ENCODE measurements around the gene AMBP.

The AMBP gene

DNA sequence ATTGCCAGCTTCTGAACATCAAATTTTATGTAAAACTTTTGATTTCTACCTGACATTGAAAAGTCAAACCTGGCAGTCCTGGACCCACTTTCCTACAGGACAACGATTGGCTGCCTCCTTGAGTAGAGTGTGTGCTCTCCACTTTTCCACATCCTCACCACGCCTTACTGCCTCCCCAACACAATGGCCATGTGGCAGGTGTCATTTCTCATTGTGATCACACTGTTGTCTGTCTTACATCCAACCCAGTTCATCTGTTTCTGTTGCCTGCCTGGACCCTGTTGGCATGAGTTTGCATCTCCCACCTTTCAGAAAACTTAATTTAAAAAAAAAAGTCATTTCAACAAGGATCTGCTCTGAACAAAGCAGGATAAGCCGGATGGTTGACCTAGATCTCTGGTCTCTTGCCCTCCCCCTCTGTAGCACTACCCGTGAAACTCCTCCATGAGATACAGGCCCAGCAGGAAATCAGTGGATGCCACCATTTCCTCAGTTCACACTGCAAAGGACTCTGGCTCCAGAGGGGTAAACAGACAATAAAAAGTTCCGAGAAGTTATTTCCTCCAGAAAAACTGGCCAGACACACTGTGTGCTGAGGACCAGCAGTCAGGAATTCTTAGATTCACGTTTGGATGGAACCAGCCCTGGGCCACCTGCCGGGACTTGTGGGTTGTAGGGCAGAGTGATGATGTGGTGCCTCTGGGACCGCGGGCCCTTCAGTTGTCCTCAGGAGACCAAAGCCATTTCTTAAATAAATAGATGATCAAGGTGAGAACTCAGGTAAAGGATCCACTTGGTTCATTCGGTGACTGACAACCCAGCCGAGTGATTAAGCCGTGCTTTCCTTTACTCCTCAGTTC lies 48.6 kb downstream of the AMBP start:
- no peak for DNase-seq

DNA sequence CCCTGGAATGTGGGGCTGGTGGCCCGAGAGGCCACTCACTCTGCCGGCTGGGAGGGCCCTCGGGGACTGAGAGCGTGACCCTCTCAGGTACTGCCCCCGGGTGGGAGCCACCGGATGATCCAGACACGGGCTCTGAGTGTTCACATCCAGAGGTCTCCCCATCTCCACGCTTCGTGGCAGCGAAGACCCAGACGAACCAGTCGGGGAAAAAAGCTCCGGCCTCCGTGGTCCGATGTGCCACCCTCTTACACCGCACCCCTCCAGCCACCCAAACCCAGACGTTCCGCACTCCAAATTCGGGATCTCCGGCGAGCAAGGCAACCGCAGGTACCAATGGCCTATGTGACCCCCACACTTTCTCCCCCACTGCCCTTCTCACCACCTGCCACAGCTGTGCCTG lies 49.5 kb downstream of the AMBP start:
- no peak for DNase-seq

DNA sequence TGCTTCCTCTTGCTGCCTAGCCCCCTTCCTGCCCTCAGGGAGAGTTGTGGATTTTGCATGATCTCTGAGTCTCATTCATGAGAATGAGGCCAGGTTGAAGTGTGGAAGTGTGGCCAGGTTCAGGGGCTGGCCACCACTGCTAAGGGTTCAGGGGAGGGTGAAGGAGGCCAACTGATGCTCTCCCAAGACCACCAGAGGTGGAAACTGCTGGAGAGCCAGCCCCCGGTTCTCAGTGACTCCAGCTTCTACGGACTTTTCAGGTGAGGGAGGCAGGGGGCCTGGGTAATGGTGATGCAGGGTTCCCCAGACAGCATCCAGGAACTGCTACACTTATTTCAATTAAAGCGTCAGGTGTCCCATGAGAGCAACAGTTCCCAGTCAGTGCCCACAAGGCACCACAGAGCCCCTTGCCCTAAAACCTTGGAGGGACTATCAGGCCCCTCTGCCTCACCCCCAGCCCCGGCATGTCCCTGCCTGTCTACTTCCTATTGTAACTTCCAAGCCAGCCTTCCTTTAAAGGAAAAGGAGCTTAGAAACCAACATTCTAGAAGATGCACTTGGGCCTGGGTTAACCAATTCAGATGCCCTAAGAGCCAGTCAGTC lies 50.1 kb downstream of the AMBP start:
- no peak for DNase-seq

DNA sequence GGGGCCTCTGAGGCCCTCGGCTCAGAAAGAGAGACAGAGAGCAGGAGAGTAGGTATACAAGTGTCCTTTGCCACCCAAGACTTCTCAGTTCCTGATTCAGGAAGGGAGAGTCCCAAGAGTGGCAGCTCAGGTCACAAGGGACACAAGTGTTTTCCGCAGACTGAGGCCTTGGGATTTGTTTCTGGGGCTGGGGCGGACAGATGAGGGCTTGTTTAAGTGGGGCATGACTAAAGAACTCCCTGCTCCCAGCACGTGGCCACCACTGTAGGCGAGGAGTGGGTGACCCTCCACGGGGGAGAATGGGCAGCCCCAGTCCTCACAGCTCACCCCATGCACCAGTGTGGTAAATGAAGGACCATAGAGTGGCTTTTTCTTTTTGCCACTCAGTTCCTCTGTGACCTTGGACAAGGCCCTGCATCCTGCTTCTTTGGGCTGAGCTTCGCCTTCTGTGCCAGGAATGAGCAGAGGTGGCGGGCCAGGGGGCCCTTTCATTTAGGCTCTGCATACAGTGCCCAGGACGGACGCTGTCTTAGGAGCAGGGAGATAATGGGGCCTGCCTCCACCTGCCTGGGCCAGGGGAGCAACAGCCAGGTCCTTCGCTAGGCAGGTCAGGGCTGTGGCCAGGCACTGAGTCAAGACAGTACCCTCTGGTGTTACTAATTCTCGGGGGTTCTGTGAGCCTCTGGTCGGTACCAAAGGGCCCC lies 50.8 kb downstream of the AMBP start:
- no peak for DNase-seq

DNA sequence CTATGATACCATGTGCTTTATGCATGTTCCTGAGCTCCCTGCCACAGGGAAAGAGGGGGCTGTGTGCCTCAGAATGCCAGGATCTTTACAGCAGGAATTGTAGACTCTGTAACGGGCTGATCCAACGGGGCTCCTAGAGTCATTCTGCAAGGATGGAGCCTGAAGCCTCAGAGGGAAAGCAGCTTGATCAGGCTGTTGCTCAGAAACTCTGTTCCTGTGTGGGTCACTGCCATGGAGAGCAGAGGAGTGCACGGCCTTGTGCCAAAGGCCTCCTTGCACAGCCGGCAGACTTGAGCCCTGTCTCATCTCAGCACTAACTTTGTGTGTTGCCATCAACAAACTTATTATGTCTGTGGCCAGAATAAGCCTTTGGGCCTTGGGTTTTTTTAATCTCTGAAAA lies 51.8 kb downstream of the AMBP start:
- DNase-seq: no peak

DNA sequence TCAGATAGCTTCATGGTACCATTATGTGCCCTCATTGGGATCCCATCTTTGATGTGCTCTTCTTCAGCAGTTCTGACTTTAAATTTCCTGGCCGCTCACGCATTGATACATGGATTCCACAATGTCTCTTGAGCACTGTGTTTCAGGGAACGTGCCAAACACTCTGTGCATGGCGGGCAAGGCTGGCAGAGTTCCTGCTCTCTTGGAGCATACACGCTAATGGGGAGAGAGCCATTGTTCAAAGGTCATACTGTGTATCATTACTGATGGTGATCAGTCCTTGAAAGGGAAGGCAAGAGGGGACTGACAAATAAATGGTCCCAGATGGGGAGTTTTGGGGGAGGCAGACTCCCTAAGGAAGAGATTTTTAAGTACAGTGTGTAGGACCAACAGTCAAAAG lies 52.3 kb downstream of the AMBP start:
- no peak for DNase-seq

DNA sequence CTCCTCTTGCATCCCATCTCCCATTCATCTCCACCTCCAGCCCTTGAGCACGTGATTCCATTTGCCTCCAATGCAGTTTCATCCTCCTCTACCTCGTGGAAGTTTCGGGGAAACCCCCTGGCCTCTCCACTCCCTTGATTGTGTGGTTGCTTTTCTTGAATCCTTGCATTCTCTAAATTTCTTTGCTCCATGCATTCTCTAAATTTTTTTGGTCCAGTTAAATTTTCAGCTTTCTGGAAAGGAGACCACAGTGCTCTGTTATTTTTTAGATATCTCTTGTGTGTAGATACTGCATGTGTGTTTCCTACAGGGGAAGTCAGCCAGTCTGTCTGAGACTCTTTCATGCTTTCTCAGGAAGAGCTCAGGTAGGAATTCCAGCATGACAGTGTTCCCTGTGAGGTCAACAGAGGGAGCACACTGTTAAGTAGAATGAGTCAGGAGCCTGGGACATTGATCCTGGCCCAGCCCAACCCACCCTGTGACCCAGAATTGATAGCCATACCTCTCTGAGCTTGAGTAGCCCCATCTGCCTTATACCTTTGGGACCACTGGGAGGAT lies 52.8 kb downstream of the AMBP start:
- DNase-seq: no peak

DNA sequence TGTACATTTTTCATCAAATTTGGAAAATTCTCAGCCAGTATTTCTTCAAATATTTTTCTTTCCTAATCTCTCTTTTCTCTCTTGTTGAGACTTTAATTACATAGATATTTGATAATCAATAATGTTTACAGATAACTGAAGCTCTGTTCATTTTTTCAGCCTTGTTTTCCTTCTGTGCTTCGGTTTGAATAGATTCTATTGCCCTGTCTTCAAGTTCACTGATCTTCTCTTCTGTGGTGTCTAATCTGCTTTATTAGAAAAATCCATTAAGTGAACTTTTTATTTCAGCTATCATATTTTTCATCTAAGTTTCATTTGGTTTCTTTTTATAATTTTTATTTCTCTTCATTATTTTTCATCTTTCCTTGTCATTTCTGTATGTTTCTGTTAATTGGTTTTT lies 54.1 kb downstream of the AMBP start:
- no peak for DNase-seq

DNA sequence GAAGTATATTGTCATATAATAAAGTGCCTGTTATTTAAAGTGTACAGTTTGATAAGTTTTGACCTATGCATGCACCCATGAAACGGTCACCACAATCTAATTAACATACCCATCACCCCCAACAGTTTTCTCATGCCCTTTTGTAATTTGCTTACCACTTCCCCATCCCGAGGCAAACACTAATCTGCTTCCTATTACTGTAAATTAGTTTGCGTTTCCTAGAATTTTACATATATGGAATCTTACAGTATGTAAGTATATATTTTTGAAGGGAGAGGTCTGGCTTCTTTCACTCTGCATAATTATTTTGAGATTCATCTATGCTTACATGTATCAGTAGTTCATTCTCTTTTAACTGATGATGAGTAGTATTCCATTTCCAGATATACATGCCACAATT lies 56.5 kb downstream of the AMBP start:
- DNase-seq: no peak

DNA sequence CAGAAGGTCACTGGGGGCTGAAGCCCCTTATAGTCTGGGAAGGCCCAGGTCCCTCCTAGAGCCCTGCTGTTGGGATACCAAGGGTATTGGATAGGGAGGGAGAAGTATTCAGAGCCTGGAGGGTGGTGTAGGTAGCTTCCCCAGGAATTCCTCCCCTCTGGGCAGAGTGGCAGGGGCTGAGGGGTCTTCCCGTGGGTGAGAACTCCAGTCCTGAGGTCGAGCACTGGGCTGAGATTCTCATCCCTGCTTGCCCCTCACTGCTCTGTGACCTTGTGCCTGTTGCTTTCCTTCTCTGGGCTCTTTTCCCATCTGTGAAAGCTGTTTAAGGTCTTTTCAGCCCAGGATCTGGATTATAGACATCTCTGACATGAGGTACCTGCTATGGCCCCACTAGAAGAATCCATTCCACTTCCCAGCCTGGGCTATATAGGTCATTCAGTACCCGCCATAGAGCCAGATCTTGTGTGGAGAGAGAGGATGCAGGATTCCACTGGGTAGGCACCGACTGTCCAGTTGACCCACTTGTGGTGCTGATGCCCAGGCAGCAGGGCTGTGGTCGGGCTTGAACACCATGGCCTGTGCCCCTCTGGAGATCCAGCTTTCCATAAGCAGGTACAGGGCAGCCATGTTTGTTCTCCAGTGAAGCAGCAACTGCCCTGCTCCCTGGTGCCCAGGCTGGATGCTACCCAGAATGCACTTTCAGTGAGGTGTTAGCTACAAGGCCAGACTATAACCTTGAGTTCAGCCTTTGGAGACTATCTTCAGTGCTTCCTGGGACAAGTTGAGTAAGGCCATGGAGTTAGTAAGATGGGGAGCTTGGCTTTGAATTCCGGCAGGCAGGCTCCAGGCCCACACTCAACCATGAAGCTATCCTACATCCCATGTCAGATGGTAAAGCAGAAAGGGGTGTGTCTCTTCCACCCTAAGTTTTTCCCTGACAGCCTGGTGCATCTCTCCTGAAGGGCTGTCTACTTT lies 60.1 kb downstream of the AMBP start:
- DNase-seq: no peak

DNA sequence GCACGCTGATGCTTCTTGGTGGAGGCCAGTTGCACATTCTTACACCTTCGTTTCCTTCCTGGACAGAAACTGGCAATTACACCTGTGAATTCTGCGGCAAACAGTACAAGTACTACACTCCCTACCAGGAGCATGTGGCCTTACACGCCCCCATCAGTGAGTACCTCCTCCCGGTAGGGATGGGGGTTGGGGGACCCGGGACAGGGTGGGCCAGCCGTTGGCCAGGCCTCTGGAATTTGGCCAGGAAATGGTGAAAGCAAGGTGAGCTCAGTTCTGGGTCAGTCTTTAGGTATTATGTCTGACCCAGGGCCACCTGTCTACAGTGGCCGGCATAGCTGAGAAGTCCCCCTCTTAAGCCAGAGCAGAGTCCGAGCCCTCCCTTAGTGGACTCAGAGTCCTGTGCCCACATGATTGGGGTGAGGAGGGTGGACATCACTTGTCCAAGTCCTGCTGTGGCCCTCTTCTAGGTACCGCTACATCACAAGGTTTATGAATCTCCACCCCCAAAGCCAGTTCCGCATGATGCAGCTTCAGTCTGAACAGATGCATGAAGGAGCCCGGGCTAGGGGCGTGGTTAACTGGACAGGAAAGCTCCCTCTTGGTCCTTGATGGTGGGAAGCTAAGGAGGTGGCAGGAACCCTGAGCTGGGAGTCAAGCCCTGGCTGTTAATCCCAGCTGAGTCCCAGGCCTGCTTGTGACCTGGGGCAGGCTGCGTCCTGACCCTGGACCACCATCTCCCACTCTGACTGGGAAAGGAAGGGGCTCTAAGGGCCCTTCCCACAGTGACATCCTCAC lies 61.3 kb downstream of the AMBP start:
- DNase-seq: no peak

DNA sequence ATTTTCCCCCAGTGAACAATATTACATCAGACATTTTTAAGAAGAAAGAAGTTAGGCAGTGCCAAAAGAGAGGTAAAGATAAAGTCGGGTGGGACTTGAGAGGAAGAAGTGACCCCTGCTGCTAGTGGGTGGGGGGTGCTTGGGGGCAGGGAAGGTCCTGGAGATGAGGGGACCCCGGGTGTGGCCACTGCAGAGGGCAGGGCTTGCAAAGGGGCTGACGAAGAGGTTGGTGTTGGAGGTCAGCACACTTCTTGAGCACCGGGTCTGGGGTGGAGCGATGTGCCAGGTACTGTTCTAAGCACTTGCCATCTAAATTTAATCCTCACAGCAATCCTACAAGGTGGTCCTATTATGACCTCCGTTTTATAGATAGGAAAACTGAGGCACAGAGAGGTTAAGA lies 62.0 kb downstream of the AMBP start:
- no peak for DNase-seq

DNA sequence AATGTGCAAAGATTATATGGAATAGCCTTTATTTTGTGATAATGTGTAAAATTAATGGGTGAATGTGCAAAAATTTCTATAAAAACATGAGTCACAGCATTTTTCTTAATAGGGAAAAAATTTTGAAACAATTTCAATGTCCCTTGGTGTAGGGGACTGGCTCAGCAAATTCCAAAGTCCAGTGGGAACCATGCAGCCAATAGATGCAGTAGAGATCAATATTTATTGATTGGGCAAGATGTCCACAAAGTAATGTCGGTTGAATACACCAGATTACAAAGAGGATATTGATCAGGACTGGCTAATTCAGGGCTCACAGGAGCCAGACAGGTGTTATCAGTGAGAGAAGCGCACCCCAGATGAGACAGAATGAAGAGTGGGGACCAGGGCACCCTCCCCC lies 62.5 kb downstream of the AMBP start:
- no peak for DNase-seq

DNA sequence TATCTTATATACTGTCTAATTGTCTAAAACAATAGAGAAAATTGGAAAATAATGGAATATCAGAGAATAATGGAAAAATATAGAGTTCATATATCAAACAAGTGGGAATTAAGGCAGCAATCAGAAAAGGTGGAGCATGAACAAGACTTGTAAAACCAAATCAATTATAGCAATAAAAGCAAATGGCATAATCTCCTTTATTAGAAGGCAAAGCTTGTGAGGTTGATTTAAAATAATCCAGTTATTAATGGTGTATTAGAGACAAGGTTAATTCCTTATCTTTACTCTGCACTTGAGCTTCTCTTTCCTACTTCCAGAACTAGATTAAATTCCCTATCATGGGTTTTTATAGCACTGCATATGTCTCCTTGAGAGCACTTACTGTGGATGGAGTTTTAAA lies 64.1 kb downstream of the AMBP start:
- DNase-seq: no peak

DNA sequence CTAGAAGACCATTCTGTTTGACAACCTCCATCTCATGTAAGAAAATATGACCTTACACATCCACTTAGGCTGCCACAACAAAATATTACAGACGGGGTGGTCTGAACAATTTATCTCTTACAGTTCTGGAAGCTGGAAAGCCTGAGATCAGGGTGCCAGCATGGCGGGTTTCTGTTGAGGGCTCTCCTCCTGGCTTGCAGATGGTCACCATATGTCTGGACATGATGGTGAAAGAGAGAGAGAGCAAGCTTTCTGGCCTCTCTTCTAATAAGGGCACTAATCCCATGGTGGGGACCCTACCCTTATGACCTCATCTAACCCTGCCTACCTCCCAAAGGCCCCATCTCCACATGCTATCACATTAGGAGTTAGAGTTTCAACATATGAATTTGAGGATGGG lies 66.0 kb downstream of the AMBP start:
- DNase-seq: no peak

DNA sequence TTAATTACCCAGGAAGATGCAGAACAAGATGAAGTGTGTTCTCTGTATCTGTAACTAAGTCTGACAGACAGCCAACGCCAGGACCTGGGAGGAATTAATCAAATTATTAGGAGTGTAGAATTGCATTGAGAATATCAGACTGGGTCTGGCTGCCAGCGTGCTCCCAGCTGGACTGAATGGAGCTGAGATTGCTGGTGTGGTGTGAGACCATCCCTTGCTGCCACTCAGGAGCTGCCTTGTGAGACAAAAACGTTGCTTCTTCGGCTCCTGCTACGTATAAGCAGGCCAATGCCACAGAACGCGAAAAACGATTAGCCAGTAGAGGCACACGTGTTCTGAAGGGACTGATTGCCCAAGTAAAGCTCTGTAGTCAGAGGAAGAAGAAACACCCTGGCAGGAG lies 66.8 kb downstream of the AMBP start:
- DNase-seq: no peak
